NCI-H345 treated with DMSO at 0.1 percent for 48 hours (cell line): ENCODE data around the gene COA7.
A peak's percentile ranks its signal among the peaks of the same experiment; 100 is the strongest.
"Not testable (repeated sequence)": the region's sequence is repeated elsewhere in the genome, so short reads cannot be mapped to it uniquely, and the experiment has no call there.

Experiments used
- DNase-seq: peaks from one replicate; lab custom pipeline; 2025; ENCODE audit not compliant: unreplicated experiment; lab: John Stamatoyannopoulos, UW

COA7 gene

GRCh38 chr1:52706941-52707926 is 9.1 kb upstream of the COA7 start:
- no peak for DNase-seq

- no peak for DNase-seq
These were observed 8.1 kb upstream of the COA7 start for GRCh38 chr1:52706136-52706670.

- peak; percentile 87 for DNase-seq
These were observed 5.0 kb upstream of the COA7 start for GRCh38 chr1:52702886-52703787.

- DNase-seq, result no peak
These were observed 2.5 kb downstream of the COA7 start for GRCh38 chr1:52695627-52696026.

- no peak for DNase-seq
These were observed 4.3 kb downstream of the COA7 start for GRCh38 chr1:52693843-52694242.

- not testable (repeated sequence) for DNase-seq
These were observed 4.8 kb downstream of the COA7 start for GRCh38 chr1:52693351-52693750.

- no peak for DNase-seq
These were observed 5.5 kb downstream of the COA7 start for GRCh38 chr1:52692697-52693096.

- DNase-seq, result no peak
These were observed 6.3 kb downstream of the COA7 start for GRCh38 chr1:52691821-52692220.

GRCh38 chr1:52686830-52687229 is 11.3 kb downstream of the COA7 start:
- DNase-seq, result no peak

- DNase-seq, result peak; percentile 59
These were observed 11.8 kb downstream of the COA7 start for GRCh38 chr1:52686261-52686751.

GRCh38 chr1:52684545-52684944 is 13.6 kb downstream of the COA7 start:
- DNase-seq, result no peak

GRCh38 chr1:52683367-52683940 is 14.7 kb downstream of the COA7 start:
- no peak for DNase-seq

GRCh38 chr1:52681136-52681535 is 17.0 kb downstream of the COA7 start:
- no peak for DNase-seq

GRCh38 chr1:52680353-52680752 is 17.8 kb downstream of the COA7 start:
- DNase-seq, result no peak

- no peak for DNase-seq
These were observed 18.6 kb downstream of the COA7 start for GRCh38 chr1:52679498-52679897.

- no peak for DNase-seq
These were observed 19.1 kb downstream of the COA7 start for GRCh38 chr1:52679048-52679447.

GRCh38 chr1:52677076-52677806 is 20.9 kb downstream of the COA7 start:
- DNase-seq, result no peak

- DNase-seq, result no peak
These were observed 21.8 kb downstream of the COA7 start for GRCh38 chr1:52676249-52676903.

GRCh38 chr1:52674497-52675384 is 23.4 kb downstream of the COA7 start:
- DNase-seq, result no peak
